ENCODE results near the gene RASA3. TPM values are rescaled to one million over a fixed set of nuclear protein-coding genes. Genes with fewer than 3 reads are reported as not detected.
"Not testable (repeated sequence)": the region's sequence is repeated elsewhere in the genome, so short reads cannot be mapped to it uniquely, and the experiment has no call there.

Gene RASA3
- polyA plus RNA-seq, 1 donor = 19.6 TPM

DNA sequence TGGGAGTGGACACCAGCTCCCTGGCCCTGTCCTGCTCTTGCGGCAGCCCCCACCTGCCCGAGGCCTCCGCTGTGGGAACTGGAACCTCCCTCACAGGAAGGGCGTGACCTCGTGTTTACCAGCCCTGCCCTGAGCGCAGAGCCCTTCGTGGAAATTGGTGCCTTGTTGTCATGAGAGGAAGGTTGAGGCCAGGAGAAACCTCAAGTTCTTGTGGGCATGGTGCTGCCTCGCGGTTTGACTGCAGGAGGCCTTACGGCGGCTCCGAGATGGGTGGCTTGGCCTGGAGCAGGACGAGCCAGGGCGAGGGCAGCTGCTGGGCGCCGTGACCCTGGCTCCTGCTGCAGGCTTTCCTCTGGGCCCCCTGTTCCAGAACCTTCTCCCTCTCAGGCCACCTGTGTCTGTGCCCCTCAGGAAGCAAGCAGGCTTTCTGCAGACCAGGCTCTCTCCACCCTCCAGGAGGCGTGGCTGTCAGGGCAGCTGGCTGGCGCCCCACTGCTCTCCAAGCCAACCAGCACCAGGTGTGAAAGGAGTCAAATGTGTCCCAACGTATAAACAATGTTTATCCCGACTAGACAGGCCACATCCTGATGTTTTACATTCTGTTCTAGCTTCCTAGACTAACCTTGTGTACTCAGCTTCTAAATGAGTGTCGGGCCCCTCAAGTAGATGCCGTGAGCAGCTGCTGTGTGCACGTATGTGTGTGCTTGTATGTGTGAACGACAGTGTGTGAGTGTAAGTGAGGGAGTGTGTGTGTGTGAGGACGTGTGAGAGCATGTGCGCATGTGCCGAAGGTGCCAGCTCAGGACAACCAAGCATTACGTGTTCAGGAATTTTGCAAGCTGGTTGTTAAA, 10.4 kb upstream of the RASA3 start:
- DNase-seq (ENCODE audit: low read depth) = no peak

DNA sequence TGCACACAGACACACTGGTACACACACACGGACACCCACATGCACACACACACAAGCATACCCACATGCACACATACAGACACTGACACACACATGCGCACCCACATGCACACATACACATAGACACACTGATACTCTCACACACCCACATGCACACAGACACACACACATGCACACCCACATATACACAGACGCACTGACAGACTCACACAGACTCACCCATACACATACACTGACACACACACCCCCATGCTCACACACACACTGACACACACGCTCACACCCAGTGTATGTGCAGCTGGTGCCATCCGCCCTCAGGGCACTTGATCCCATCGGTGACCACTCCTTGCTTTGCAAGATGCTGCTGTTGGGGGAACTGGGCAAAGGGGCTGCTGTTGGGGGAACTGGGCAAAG, 9.7 kb upstream of the RASA3 start:
- DNase-seq (ENCODE audit: low read depth) = no peak

DNA sequence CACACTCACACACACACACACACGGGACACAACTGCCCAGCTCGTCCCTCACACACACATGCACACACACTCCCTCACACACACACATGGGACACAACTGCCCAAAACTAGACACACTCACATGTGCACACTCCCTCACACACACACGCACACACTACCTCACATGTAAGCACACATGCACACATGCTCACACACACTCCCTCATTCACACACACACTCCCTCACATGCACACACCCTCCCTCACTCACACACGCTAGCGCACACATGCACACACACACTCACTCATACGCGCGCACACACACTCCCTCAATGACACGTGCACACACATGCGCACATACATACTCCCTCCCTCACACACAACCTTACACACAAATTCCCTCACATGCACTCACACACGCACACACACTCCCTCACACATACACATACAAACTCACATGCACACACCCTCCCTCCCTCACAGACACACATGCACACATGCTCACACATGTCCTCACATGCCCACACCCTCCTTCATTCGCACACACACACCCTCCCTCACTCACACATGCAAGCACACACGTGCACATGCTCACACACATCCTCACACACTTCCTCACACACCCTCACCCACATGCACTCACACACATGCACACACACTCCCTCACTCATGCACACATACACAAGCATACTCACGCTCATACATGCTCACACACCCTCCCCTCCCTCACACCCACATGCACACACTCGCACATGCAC, 9.0 kb upstream of the RASA3 start:
- DNase-seq (ENCODE audit: low read depth) = no peak

DNA sequence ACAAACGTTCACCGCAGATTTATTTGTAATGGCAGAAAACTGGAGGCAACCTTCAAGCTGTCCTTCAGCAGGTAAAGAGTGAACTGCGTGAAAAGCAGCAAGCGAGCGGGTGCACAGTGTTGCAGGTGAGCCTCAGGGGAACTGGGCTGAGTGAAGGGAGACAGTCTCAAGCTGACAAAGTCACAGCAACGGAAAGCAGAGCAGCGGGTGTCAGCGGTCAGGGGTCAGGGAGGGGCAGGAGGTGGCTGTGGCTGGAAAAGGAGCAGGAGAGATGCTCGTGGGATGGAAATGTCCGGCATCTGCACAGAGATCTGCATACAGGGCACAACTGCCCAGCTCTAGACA, 8.5 kb upstream of the RASA3 start:
- DNase-seq (ENCODE audit: low read depth) = no peak

DNA sequence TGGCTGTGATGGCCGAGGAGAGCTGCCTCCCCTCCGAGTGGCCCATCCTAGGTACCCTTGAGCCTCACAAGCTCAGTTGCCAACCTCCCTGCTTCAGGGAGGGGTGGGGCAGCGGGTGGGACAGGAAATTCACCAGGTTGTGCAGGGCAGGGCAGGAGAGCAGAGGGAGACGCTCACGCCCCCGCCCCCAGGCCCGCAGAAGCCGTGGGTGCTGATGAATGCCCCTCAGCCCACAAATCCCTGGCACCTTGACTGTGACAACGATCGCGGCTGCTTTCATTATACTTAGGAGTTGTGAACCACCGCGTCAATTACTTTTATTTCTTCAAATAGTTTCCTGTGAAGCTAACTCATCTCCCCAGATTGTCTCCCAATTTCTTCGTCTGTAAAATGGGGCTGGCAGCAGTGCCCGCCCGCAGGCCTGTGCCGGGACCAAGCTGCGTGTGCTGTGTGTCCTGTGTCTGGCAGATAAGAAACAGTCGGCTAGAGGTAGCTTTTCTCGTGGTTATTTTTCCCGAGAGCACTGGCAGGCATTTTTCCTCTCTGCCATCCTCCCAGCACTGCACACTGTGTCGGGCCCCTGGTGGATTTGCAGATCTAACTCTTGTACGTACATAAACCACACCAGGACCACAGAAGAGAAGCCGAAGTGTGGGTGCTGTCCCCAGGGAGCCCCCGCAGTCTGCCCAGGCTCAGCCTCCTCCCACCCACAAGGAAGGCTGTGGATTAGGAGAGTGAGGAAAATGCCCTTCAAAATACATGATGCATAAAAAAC, 7.9 kb upstream of the RASA3 start:
- no peak for DNase-seq (ENCODE audit: low read depth)

DNA sequence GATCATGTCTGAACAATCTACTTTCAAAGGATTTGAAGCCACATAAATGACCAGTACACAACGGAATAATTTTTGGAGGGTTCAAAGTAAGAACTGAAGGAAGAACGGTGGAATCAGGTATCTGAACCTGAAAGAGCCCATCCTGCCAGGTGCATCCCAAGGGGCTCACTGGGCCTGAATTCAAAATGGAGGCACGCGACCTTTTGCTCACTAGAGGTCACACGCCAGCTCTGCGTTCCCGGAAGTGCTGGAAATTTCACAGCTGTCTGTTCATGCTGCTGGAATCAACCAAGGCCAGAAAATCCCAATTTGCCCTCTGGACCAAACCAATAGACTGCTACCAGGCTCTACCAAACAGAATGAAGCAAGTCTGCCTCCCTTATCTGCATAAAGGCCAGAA, 4.2 kb upstream of the RASA3 start:
- DNase-seq (ENCODE audit: low read depth) = no peak

DNA sequence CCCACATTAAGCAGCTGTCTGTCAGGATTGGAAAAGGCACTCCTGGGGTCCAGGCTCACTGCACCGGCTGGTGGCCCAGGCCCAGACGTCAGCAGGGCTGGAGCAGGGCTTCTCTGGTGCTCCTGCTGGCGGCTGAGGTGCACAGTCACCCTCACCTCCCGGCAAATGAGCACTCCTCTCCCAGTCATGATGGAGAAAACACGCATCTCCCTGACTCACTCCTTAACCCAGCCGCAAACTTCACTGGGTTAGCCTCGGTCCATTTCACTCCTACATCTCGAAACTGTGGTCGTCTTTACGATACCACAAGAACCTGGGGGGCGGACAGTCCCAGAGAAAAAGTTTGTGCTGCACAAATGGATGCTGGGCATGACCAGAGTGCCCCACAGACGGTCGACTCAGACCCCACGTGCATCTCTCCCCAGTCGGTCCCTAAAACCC, 3.3 kb upstream of the RASA3 start:
- no peak for DNase-seq (ENCODE audit: low read depth)

DNA sequence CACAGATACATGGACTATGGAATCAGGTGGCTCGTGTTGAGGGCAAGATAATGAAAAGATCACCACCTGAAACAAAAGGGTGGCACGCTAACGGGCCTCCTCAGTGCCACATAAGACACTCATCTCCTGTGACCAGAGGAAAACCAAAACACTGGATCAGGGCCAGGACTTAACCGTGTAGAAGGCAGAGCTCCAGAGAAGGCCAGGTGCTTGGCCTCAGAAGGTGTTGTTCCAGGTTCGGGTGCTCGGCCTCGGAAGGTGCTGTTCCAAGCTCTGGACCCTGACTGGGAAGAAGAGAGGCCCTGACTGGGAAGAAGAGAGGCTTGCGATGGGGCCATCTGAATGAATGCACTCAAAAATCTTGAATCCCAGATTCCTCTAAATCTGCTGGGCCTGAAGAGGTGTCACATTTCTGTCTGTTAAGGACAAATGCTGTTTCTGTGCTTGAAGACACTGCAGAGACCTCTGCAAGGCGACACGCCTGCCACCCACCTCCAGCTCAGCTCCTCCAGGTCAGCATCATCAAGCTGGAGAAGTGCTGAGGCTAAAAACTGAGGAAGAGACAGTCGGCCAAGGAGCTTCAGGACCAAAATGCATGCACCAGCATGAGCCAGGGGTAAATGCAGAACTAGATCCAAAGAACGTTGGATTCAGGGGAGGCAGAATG, 2.7 kb upstream of the RASA3 start:
- no peak for DNase-seq (ENCODE audit: low read depth)

DNA sequence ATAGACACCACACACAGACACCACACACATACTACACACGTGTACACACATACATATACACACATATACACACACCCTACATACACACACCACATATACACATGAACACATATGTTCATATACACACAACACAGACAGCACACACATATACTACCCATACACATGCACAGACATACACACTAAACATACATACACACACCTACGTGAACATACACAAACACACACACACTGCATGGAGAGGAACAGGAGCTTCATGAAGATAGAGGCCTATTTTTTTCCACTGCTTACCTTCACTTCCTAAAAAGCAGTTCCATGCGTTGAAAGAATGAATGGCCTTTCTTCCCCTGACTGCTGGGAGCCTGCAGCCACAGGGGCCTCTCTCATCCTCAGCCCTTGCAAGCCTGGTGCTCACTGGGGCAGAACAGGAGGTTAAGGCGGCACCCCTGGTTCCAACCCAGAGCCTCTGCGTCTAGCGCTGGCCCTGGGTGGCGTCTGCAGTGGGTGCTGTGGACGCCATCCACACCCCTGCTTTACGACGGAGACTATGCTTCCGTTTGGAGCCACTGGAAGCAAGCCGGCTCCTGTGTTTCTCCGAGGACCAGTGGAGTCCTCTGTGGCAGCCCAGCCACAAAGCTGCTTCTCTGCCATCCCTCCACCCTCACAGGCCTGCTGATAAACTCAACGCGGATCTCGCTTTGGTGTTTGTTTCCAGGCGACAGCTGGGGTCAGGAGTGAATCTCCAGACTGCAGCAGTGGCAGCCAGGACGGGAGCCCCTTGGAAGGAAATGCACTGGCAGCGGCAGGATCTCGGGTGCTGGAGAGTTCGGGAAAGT, 1.9 kb upstream of the RASA3 start:
- no peak for DNase-seq (ENCODE audit: low read depth)

DNA sequence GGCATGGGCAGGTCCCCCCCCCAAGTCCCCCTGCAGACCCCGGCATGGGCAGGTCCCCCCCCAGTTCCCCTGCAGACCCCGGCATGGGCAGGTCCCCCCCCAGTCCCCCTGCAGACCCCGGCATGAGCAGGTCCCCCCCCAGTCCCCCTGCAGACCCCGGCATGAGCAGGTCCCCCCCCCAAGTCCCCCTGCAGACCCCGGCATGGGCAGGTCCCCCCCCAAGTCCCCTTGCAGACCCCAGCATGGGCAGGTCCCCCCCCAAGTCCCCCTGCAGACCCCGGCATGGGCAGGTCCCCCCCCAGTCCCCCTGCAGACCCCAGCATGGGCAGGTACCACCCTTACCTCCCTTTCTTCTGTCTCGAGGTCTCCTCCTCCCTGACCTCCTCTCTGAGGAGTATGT, 1.1 kb upstream of the RASA3 start:
- DNase-seq (ENCODE audit: low read depth) = not testable (repeated sequence)

DNA sequence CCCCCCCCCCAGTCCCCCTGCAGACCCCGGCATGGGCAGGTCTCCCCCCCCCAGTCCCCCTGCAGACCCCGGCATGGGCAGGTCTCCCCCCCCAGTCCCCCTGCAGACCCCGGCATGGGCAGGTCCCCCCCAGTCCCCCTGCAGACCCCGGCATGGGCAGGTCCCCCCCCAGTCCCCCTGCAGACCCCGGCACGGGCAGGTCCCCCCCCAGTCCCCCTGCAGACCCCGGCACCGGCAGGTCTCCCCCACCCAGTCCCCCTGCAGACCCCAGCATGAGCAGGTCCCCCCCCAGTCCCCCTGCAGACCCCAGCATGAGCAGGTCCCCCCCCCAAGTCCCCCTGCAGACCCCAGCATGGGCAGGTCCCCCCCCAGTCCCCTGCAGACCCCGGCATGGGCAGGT, 703 bp upstream of the RASA3 start:
- not testable (repeated sequence) for DNase-seq (ENCODE audit: low read depth)

DNA sequence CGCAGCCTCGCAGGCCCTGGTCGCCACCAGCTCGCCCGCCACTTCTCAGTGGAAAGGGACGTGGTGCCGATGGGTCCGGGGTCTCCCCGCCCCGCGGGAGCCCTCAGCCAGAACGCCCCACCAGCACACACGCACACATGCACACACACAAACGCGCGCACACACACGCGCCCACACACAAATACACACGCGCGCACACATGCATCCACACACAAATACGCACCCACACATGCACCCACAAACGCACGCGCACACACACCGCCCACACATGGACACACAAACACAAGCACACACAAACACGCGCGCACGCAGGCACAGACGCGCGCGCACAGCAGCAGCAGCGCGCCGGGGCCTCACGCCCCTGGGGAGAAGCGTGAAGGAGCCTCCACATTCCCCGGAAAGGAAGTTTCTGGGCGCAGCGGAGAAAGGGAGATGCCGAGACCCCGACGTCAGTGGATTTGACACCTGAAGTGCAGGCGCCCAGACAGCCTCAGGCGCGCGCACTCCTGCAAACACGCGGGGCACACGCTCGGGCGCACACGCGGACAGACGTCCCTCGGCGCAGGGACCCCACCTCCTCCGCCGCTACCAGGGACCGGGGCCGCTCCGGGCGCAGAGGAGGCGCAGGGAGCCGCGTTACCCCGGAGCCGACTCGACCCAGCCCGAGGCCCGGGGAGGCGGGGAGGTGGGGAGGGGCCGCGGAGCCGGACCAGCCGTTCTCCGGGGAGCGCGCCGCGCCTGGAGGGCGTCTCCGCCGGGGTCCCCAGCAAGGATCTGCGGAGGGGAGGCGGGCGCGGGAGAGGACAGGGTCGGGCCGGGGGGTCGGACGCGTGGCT, 622 bp downstream of the RASA3 start:
- DNase-seq (ENCODE audit: low read depth) = no peak

DNA sequence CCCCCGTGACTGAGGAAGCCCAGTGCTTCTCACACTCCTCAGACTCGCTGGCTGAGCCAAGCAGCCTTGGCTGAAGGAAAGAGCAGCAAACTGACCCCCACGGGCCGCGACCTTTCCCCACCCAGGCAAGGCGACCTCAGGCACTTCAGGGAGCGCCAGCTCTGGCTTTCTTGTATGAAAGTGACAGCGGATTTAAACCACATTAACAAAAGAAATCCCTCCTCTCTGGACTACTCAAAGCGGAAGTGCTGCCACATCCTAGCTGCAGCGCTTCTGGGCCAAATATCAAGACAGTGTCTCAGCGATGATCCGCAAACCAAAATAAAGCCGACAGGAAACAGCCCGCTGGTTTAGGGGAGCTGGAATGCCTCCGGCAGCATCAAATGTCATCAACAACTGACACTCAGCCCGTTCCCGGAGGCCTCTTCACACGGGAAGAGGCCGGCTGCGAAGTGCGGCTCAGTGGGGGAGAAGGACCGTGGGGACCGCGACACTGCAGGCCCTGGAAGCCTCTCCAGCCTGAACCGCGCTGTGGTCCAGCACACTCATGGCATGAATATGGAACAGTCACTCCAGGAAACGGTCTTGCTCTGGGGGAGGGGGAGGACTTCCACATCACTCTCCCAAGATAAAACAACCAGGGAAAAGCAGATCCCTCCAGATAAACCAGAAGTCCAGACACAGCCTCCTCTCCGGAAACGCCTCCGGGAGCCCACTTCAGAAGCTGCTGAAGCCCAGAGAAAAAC, 1.4 kb downstream of the RASA3 start:
- DNase-seq (ENCODE audit: low read depth) = no peak

DNA sequence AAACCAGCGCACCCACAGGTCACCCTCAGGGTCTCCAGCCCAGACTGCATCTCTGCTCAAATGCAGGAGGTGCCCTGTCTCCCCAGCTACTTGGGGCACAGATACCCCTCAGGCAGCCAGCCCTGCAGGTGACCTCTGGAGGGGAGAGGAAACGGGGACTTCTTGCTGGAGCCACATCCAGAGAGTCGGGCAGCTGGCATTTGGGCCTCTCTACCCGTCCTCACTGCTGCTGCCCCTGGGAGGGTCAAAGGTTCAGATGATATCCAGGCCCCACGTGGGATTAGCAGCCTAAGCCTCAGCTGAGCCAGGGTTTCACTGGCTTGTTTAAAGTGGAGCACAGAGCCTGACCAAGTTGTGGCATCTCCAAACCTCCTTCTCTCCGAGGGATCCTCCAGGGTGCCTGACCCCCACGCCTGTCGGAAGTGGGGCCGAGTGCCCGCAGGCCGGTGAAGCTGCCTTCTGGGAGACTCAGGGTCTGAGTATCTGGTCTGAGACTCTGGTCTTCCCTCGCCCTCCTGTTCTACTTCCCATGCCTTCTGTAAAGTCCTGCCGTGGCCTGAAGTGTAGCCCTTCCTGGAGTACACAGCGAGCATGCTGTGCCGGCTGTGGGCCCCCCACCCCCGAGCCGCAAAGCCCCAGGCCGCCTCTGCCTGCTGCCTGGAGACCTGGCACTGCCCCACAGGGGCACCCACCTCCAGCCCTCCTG, 2.1 kb downstream of the RASA3 start:
- DNase-seq (ENCODE audit: low read depth) = no peak

DNA sequence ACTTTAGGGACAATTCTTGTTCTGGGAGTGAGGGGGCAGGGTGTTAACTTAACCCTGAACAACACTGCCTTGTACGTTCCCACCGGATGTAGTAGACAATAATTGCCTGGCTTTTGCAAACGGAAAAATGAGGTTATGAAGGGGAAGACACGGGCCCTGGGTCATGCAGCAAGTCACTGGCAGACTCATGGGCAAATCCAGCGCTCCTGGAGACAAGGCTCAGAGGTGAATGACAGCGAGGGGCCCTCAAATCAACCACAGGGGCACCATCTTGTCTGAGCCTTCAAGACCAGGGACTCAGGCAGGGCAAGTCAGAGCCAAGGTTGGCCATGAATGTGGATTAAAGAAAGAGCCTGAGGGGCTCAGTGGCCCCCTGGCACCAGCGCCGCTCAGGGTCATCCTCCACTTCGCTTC, 2.8 kb downstream of the RASA3 start:
- DNase-seq (ENCODE audit: low read depth) = no peak

DNA sequence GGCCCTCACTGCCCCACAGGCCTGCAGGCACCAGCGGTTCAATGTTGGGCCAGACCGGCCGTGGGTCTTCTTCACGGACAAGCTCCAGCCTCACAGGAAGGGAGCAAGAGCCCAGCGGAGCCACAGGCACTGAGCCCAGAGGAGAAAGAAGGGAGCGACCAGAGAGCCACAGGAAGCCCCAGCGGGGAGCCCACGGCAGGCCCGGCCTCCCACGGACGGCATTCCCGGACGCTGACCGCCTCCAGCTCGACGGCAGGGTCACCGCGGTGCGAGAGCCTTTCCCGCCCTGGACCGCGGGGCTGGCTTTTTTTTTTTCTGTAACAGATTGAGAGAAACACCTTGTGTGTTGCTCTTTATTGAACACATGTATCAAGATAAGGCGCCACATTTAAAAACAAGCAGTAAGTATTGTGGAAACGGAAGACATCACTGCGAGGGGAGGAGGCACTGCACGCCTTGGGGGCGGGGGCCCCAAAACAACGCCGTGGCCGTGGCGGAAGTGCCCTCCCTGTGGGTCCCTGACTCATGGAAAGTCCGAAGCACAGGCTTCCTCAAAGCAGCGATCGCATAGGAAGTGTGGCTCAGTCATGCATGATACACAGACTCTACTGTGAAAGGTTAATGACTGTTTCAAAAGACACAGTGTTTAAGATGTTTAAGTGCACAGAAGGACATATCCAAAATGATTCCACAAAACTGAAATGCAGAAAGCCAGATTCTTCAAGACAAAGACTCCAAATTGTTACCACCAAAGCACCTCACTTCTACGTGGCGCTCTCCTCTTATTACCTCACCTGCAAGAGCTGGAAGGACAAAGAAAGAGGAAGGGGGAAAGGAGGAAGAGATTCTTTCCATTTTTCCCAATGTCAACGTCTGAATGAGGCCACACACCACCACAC, 3.5 kb downstream of the RASA3 start:
- DNase-seq (ENCODE audit: low read depth) = peak; percentile 48

DNA sequence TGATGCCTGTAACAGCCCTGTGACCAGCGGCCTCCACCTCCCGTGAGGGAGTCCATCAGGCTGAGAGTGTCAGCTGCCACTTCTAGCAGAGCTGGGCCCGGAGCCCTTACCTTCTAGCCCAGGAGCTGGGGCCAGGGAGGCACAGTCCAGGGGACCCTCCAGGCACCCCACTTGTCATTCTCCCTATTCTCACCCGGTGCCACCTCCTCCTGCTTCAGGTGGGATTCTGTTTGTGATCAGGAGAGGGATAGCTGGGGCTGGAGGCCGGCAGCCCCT, 4.1 kb downstream of the RASA3 start:
- DNase-seq (ENCODE audit: low read depth) = no peak

All from forelimb muscle (tissue), 1 donor.